ENCODE measurements around the gene CCKAR. TPM values are rescaled to one million over a fixed set of nuclear protein-coding genes. Genes with fewer than 3 reads are reported as not detected.

CCKAR gene
- total RNA-seq, 1 experiment from 2014 or later = 2.0 TPM

GRCh38 chr4:26457412-26457811, 32.9 kb downstream of the CCKAR start:
- no TSS peak for BruUV-seq (replicated peaks)
- intact Hi-C loops (cut with micrococcal nuclease; ENCODE audit: unreplicated experiment) = loop anchor here (5.0 kb wide), 2 partner anchors 125 to 405 kb away; partner anchors contain the start of genes STIM2 and TBC1D19
- Mint-ChIP-seq H3K4me3 (ENCODE audit: unreplicated experiment) (no peak overlapping the region), H3K36me3 (ENCODE audit: insufficient read depth, unreplicated experiment) (peaks cover 2% of the 10 kb centered on the region), H3K9me3 (ENCODE audit: unreplicated experiment) (peaks cover 10% of the 10 kb centered on the region), H3K27me3 (ENCODE audit: insufficient read depth, unreplicated experiment) (no peaks in the 10 kb centered on the region), H3K27ac (ENCODE audit: unreplicated experiment) (no peak overlapping the region), H3K4me1 (ENCODE audit: low read depth, unreplicated experiment) (peaks cover 10% of the 10 kb centered on the region)
- Histone ChIP-seq H3K4me3 (ENCODE audit: low read depth, low read length) (no peak overlapping the region), H3K4me1 (peaks cover 1% of the 10 kb centered on the region; the same call in 1 of the 2 replicates), H3K36me3 (ENCODE audit: control insufficient read depth, insufficient read depth, low read length) (no peaks in the 10 kb centered on the region), H3K27me3 (replicated peaks; ENCODE audit: control insufficient read depth, insufficient read depth, low read length) (no peaks in the 10 kb centered on the region), H3K9me3 (no peaks in the 10 kb centered on the region)
- no peak for TF ChIP-seq CTCF (IDR thresholded peaks at IDR 0.05; ENCODE audit: insufficient read depth in 1 of 2, low read depth in 1 of 2, low read length in 1 of 2, severe bottlenecking in 1 of 2, unreplicated experiment in 1 of 2)
- CTCF ChIA-PET = no interaction called here
- POLR2A ChIA-PET = no interaction called here
- DNase-seq = no peak

GRCh38 chr4:26455571-26455970, 34.7 kb downstream of the CCKAR start:
- BruUV-seq (replicated peaks) = no TSS peak
- Mint-ChIP-seq H3K27ac (ENCODE audit: unreplicated experiment) (no peak overlapping the region), H3K36me3 (ENCODE audit: insufficient read depth, unreplicated experiment) (peaks cover 5% of the 10 kb centered on the region), H3K4me3 (ENCODE audit: unreplicated experiment) (no peak overlapping the region), H3K4me1 (ENCODE audit: low read depth, unreplicated experiment) (peaks cover 17% of the 10 kb centered on the region), H3K27me3 (ENCODE audit: insufficient read depth, unreplicated experiment) (no peaks in the 10 kb centered on the region), H3K9me3 (ENCODE audit: unreplicated experiment) (peaks cover 10% of the 10 kb centered on the region)
- H3K9me3 ChIP-seq = no peaks in the 10 kb centered on the region
- no peak overlapping the region for H3K4me3 ChIP-seq (ENCODE audit: low read depth, low read length)
- CTCF ChIA-PET = no interaction called here
- TF ChIP-seq CTCF (IDR thresholded peaks at IDR 0.05; ENCODE audit: insufficient read depth in 1 of 2, low read depth in 1 of 2, low read length in 1 of 2, severe bottlenecking in 1 of 2, unreplicated experiment in 1 of 2) = no peak
- intact Hi-C loops (cut with micrococcal nuclease; ENCODE audit: unreplicated experiment) = loop anchor here (5.0 kb wide), 2 partner anchors 127 to 407 kb away; partner anchors contain the start of genes STIM2 and TBC1D19
- H3K27me3 ChIP-seq (replicated peaks; ENCODE audit: control insufficient read depth, insufficient read depth, low read length) = no peaks in the 10 kb centered on the region
- H3K36me3 ChIP-seq (ENCODE audit: control insufficient read depth, insufficient read depth, low read length) = no peaks in the 10 kb centered on the region
- H3K4me1 ChIP-seq = peaks cover 9% of the 10 kb centered on the region; the same call in 1 of the 2 replicates
- POLR2A ChIA-PET = no interaction called here
- DNase-seq = no peak

GRCh38 chr4:26454961-26455360, 35.3 kb downstream of the CCKAR start:
- DNase-seq = no peak
- H3K4me3 Mint-ChIP-seq (ENCODE audit: unreplicated experiment) = no peak overlapping the region
- POLR2A ChIA-PET = no interaction called here
- intact Hi-C loops (cut with micrococcal nuclease; ENCODE audit: unreplicated experiment) = loop anchor here (5.0 kb wide), 2 partner anchors 127 to 407 kb away; partner anchors contain the start of genes STIM2 and TBC1D19
- Histone ChIP-seq H3K4me1 (peaks cover 9% of the 10 kb centered on the region; the same call in 1 of the 2 replicates), H3K27me3 (replicated peaks; ENCODE audit: control insufficient read depth, insufficient read depth, low read length) (no peaks in the 10 kb centered on the region), H3K4me3 (ENCODE audit: low read depth, low read length) (no peak overlapping the region), H3K9me3 (no peaks in the 10 kb centered on the region), H3K36me3 (ENCODE audit: control insufficient read depth, insufficient read depth, low read length) (no peaks in the 10 kb centered on the region)
- no peak overlapping the region for H3K27ac Mint-ChIP-seq (ENCODE audit: unreplicated experiment)
- no peak for TF ChIP-seq CTCF (IDR thresholded peaks at IDR 0.05; ENCODE audit: insufficient read depth in 1 of 2, low read depth in 1 of 2, low read length in 1 of 2, severe bottlenecking in 1 of 2, unreplicated experiment in 1 of 2)
- no peaks in the 10 kb centered on the region for H3K27me3 Mint-ChIP-seq (ENCODE audit: insufficient read depth, unreplicated experiment)
- no TSS peak for BruUV-seq (replicated peaks)
- CTCF ChIA-PET = no interaction called here
- peaks cover 17% of the 10 kb centered on the region for H3K4me1 Mint-ChIP-seq (ENCODE audit: low read depth, unreplicated experiment)
- H3K36me3 Mint-ChIP-seq (ENCODE audit: insufficient read depth, unreplicated experiment) = peaks cover 5% of the 10 kb centered on the region
- H3K9me3 Mint-ChIP-seq (ENCODE audit: unreplicated experiment) = peaks cover 10% of the 10 kb centered on the region
